ENCODE measurements around the gene EVA1A.

The EVA1A gene

DNA sequence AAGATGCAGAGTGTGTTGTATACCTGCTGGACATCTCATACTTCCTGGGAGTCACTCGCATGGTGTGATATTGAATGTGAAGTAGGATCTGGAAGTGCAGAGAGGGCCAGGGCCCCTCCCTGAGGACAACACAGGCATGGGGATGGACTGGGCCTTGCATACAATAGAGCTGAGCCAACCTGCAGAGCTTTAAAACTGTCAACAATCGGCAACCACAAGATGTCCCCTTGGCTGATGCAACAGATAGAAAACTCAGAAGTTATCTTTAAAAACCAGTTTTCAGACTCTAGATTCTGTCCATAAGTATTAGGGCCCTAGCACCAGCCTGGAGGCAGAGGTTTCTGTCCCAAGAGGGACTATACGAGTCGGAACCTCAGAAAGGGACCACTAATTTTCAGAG lies 19.7 kb downstream of the EVA1A start:
- DNase-seq (ENCODE audit: low read depth) = no peak

DNA sequence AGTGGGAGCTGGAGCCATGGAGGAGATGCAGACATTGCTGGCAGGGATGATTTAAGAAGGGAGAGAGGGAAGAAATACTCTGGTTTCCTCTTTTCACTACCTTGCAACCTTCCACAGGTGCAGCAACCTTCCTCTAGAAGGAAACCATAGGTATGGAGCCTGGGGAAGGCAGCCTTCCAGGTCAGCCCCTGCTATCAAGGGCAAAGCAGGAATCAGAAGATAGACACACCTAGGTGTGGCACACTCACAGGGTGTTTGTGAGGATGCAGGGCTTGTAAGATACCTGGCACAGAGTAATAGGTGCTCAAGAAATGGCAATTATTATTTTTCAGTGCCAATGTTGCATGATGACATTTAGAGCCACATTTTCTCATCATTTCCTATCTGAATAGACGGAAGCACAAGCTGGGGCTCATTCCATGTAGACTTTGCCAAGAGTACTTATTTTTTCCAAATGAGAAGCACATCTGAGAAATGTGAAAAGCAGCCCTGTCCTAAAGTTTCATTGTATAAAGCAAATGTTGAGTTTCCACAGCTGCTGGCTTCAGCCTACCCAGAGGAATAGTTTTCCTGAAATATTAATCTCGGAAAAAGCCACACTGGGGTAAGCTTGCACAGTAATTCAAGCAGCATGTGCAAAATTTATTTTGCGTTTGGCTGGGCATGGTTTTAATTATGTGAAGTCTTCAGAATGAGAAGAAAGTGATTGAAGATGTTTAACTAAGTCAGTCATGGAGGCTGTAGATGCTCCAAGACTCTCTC lies 20.6 kb downstream of the EVA1A start:
- DNase-seq (ENCODE audit: low read depth) = no peak

DNA sequence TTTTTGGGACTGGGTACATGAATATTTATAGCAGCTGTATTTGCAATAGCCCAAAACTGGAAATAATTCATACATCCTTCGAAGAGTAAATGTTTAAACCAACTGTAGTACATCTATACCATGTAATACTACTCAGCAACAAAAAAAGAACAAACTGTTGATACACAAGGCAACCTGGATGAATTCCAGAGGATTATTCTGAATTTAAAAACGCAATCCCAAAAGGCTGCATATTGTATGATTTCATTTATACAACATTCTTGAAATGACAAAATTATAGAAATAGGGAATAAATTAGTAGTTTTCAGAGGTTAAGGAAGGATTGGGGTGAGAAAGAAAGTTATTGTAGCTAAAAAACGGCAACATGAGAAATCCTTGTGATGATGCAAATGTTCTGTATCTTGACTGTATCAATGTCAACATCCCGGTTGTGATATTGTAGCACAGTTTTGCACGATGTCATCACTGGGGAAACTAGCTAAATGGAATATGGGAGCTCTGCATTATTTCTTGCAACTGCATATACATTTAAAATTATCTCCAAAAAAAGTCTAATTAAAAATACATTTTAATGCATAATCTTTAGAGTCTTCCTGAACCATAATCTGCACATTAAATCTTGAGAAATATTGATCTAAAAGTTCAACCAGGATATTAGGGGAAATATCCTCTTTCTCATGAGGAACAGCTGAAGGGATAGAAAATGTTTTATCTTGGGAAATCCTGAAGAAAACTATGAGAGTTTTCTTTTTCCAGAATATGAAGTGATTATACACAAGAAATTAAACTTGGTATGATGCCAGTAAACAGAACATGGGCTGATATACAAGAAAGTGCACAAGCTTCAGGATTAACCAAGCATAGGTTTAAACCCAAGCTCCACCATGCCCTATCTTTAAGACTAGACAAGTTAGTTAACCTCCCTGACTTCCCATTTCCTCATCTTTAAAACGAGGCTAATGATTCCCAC lies 21.9 kb downstream of the EVA1A start:
- no peak for DNase-seq (ENCODE audit: low read depth)

DNA sequence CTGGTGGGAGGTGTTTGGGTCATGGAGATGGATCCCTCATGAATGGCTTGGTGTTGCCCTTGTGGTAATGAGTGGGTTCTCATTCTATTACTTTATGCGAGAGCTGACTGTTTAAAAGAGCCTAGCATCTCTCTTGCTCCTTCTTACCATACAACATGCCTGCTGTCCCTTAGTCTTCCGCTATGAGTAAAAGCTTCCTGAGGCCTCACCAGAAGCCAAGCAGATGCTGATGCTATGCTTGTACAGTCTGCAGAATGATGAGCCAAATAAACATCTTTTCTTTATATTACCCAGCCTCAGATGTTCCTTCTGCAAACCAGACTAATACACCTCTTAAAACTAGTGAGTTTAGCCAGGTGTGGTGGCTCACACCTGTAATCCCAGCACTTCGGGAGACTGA lies 23.1 kb downstream of the EVA1A start:
- no peak for DNase-seq (ENCODE audit: low read depth)

DNA sequence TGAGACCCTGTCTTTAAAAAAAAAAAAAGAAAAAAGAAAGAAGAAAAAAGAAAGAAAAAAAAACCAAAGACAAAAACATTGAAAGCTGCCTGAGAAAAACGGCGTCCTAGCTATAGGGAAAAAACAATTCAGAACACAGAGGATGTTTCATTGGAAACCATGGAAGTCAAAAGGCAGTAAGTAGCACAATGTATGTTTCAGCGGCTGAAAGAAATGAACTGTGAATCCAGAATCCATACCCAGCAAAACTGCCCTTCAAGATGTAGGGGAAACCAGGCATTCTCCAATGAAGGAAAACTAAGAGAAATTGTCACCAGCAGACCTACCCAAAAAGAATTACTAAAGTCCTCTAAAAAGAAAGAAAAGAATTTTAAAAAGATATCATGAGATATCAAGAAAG lies 27.6 kb downstream of the EVA1A start:
- DNase-seq (ENCODE audit: low read depth) = no peak

DNA sequence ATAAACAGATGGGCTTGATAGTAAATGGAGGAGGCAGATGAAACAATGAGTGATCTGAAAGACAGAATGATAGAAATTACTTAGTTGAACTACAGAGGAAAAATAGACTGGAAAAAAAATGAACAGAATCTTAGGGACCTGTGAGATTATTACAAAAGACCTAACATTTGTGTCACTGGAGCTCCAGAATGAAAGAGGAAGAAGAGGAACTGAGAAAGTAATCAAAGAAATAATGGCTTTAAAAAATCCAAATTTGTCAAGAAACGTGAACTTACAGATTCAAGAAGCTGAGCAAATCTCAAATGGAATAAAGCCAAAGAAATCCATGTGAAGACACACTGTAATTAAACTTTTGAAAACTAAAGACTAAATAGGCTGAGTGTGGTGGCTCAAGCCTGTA lies 28.3 kb downstream of the EVA1A start:
- no peak for DNase-seq (ENCODE audit: low read depth)

DNA sequence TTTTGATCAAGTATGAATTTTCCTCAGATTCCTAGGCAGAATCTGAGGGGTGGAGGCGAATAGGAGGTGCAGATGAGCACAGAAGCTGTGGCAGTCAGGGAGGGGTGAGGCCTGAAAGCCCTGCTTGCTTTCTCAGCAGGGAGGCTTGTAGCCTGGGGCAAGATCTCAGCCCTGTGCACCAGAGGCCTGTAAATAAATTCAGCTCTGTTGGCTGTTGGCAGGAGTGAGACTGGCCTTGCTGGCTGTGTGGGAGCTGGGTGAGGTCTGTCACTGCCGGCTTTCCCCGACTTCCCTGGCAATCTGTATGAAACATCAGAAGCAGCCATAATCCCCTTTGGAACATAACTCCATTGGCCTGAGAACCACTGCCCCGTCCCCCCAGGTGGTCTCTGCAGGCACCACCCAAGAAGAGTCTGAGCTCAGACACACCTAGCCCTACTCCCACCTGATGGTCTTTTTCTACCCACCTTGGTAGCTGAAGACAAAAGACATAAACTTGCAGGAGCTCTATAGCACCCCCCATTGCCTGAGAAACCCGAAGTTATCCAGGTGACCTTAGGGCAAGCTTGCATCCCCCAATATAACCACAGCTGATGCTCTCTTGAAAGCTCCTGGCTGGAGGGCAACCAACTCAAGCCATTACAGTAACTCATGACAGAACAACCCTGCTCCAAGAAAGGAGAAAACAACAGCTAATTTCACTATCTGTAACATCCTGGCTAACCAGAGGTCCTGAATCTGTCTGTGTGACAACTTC lies 32.3 kb downstream of the EVA1A start:
- DNase-seq (ENCODE audit: low read depth) = no peak

DNA sequence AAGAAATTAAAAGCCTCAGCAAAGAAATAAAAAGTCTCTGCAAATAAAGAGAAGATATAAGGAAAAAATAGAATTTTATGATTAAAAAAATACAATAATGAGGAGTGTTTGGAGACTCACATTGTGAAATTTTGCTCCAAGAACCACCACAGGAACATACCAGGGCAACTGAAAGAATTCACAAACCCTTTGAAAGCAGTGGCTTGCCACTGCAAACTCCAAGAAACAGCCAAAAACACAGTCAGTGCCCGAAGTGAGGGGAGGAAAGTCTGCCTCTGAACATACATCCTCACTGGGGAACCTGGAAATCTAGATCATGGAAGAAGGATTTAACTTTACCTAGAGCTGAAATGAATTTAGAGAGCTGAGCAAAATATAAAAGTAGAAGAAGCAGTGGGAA lies 33.1 kb downstream of the EVA1A start:
- DNase-seq (ENCODE audit: low read depth) = no peak

DNA sequence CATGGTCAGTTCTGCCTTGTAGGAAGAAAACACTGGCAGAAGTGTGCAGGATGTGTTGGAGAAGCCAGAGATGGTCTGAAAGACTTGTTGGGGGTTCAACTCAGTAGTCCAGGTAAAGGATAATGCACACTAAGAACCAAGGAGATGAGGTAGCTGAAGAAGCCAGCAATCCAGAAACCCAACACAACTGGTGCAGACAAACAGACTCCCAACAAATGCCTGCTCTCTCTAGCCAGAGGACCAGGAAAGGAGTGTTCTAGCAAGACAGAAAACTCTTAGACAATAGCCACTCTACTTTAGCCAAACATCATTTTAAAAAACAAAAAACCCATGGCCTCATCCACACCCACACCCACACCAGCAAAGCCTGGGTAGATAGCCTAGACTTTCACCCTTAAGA lies 33.9 kb downstream of the EVA1A start:
- DNase-seq (ENCODE audit: low read depth) = no peak

DNA sequence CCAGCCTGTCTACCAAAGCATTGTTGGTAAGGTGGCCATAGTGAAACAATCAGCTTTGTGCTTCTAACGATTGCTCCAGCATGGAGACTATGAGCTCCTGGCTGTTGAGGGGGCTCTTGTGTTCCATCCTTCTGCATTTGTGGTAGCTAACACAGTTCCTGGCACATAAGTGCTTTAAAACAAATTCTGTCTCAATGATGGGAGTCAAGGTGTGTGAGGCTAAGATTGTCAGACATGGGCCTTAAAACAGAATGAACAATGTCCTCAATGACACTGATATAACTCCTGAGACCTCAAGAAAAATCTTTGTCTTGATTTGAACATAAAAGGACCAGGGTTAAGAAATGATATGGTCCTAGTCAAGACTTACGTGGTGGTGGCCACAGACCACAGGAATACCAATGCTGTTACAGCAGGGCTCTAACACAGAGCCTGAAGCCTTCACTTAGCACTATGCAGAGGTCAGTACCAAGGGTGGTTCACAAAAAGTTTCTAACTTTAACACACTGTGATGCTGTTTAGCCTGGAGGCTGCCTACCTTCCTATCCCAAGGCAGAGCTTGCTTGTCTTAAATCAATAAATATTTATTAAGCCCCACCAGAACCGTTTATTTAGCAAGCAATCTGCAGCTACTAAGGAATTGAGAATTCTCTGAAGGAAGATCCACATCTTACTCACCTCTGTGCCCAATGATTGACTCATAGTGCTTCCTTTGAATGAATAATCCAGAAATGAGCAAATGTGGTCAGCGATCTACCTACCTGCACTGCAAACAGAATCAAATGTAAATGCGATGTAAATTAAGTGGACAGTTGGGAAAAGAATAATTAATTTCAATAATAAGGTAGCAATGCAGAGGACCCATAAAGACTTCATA lies 35.1 kb downstream of the EVA1A start:
- DNase-seq (ENCODE audit: low read depth) = no peak

DNA sequence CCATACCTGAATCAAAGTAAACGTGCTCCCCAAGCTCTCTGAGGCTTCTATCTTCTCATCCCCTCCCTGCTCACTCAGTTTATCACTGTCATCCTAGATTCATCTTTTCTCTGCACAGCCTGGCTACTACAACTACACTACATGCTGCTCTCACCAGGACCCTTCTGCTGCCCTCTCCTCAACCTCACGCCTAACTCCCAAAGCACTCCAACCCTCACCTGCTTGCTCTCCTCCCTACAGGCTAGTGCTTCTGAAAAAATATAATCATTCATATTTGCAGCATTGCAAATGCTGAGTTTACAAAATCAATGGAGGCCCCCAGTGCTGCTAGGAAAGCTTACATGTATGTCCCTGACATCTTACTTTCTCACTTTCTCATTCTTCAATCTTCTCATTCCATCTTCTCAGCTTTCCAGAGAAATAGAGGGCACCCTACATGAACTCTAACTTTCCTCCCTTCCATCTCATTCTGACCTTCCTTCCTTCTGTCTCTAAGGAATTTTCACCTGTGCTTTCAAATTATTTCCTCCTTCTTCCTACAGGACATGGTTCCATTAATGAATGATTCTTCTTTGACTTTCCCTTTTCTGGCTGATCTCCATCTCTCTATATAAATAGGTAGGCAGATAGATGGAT lies 36.3 kb downstream of the EVA1A start:
- DNase-seq (ENCODE audit: low read depth) = no peak

DNA sequence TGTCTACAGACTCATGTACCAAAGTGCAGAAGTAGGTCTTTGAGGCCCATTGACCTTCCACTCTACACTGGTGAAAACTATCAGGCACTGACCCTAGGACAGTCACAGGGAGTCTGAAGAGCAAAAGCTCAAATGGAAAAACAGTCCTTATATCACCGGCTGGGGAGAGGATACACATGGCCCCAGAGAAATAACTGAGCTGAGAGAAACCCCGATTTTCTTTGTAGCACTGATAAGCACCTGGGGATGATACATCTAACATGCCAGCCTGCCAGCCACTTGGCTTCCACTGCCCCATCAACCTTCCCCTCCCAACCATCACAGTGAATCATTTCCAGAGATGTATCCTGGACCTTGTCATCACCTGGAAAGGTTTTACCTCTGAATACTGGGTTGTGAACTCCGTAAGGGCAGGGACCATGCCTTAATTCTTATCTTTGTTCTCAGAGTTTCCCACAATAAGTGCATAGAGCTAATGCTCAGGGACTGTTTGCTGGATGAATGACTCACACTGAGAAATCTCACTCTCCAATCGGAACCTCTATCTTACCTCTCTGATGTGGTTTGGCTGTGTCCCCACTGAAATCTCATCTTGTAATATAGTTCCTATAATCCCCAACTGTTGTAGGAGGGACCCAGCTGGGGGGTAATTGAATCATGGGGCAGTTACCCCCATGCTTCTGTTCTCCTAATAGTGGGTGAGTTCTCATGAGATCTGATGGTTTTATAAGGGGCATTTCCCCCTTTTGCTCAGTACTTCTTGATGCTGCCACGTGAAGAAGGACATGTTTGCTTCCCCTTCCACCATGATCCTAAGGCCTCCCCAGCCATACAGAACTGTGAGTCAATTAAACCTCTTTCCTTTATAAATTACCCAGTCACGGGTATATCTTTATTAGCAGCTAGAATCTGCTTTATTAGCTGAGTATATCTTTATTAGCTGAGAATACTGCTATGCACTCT lies 37.1 kb downstream of the EVA1A start:
- no peak for DNase-seq (ENCODE audit: low read depth)

DNA sequence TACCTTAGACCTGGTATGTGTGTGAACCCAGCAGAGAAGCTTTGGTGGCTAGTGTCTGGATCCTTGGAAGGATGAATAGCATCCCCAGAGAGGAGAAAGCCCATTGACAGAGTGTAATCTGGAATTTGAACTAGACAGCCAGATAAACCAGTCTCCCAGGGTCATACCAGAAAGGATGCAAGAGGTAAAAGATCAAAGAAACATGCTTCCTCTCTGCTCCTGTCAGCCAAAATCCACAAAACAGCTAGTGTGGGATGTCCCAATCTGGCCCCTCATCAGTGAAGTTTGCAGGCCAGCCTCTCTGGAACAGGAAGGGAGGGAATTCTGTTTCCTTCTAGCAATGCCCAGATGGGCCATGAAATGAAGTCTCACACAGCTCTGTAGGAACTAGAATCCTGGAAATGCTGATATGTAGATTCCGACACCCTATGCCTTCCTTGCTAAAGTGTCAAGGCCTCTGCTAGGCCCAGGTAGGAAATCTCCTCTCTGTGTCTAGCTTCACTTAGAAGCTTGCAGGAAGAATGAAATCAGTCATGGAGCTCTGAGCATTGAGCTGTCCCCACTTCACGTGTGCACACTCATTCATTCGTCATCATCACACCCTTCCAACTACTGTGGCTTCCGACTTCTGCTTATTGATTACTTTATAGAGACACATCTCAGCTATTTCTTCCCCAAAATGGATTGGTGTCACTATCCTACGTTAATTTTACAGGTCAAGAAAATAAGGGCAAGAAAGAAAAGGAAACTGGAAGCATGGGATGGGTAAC lies 38.0 kb downstream of the EVA1A start:
- DNase-seq (ENCODE audit: low read depth) = no peak

DNA sequence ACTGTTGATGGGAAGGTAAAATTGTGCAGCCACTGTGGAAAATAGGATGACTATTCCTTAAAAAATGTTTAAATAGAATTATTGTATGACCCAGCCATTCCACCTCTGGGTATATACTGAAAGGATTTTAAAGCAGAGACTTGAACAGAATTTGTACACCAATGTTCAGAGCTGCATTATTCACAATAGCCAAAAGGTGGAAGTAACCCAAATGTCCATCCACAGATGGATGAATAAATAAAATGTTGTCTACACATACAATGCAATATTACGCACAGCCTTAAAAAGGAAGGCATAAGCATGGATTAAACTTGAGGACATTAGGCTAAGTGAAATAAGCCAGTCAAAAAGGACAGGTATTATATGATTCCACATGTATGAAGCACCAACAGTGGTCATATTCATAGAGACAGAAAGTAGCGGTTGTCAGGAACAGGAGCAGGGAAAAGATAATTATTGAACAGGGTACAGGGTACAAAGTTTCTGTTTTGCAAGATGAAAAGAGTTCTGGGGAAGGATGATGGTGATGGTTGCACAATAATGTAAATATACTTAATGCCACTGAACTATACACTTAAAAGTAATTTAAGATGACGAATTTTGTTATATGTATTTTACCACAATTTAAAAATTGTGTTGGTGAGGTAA lies 39.4 kb downstream of the EVA1A start:
- no peak for DNase-seq (ENCODE audit: low read depth)

DNA sequence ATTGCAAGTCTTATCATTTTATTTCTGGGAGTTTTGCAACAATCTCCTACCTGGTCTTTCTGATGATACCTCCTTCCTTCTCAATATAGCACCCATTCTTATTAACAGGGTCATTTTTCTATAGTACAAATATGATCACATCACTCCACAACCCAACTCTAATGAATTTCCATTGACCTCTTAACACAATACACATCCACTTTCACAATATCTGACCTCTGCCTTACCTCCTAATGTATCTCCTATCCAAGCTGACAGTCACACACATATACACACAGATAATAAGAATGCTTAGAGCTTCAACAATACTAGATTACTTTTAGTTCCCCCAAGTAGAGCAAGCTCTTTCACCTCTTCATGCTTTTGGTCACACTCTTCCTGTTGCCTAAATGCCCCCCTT lies 40.9 kb downstream of the EVA1A start:
- DNase-seq (ENCODE audit: low read depth) = no peak

DNA sequence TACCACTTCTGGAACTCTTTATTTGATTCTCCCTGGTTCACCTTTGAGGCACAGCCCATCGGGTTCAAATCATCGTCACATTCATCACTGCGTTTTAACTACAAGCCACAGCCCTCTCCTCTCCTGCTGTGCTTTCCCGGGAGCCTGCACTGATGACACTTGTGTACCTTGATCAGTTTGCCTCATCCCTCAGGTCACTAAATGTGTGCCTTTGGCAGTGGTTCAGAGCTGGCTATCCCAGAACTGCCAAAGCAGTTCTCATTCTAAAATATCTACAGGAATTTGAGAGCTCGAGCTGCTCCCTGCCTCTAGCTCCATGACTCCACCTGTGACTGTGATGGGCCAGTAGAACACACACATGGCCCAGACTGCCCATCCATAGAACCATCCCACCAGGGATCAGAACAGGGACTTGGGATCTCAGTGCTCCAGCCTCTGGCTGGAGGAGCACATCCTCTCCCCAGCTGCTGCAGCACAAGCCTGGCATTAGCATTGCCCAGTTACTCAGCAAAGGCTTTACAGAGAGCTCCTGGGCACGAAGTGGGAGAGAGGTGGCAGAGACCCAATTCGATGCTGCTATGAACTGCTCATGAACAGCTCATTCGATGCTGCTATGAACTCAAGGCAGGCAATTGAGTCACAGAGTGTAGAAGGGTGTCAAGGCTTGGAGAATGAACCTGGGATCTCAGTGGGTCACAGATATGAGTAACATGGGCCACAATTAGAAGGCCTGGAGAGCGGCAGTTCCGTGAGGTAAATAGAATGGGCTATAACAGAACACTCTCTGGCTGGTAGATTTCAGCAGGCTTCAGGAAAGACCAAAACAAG lies 41.9 kb downstream of the EVA1A start:
- DNase-seq (ENCODE audit: low read depth) = peak; percentile 17

DNA sequence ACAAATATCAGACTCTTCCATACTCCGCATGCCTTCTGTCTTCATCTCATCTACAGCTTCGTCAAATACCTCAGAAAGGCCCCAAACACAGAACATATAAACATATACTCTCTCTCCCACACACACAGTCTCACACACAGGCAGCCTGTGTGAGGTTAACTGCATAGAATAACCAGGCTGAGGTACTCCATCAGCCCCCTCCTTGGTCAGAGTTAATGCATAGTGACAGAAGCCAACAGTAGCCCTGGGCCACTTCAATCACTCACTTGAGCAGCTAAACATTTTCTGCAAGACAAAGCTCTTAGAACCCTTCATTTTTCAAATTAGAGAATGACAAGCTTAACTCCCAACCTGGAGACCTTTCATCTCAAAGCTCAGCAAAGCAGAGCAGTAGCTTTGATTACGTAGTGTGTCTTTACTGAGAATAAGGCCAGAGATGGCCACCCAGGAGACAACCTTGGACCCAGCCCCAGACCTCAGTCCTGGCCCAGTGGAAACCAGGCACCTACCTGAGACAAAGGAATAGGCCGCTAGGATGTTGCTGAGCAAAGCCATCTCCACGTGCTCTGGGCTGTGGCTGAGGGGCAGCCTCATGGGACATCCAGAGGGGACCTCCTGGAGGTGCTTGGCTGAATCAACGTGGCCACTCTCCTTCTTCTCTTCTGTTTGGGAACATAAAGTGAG lies 43.0 kb downstream of the EVA1A start:
- no peak for DNase-seq (ENCODE audit: low read depth)

Measured in stromal cell of bone marrow (primary cell).